GM11168 (cell line): ENCODE measurements around the gene AMPD1.

Source experiments
- in situ Hi-C: fragments of 300-500 bp; cut with MboI; formaldehyde crosslinking; loops from one replicate; pipeline ENCODE4 v1.12.0; 2022; ENCODE audit warnings: low sequenced_read_pairs; ENCODE audit not compliant: unreplicated experiment

AMPD1 gene

GRCh38 chr1:114702737-114703136 is 7.4 kb upstream of the AMPD1 start:
- in situ Hi-C loops, result loop anchor here (25.0 kb wide), 1 partner anchor 1685 kb away; no protein-coding TSS in a partner anchor

- in situ Hi-C loops, result loop anchor here (25.0 kb wide), 1 partner anchor 1685 kb away; no protein-coding TSS in a partner anchor
Measured at GRCh38 chr1:114701931-114702330, 6.6 kb upstream of the AMPD1 start.

GRCh38 chr1:114700036-114700600 is 4.8 kb upstream of the AMPD1 start:
- in situ Hi-C loops, result loop anchor here (25.0 kb wide), 1 partner anchor 1687 kb away; no protein-coding TSS in a partner anchor

GRCh38 chr1:114696810-114697209 is 1.5 kb upstream of the AMPD1 start:
- in situ Hi-C loops, result no loop called here

GRCh38 chr1:114694540-114695310 is 621 bp downstream of the AMPD1 start:
- in situ Hi-C loops, result no loop called here

GRCh38 chr1:114692947-114693346 is 2.4 kb downstream of the AMPD1 start:
- in situ Hi-C loops, result no loop called here

- in situ Hi-C loops, result no loop called here
Measured at GRCh38 chr1:114691061-114691460, 4.3 kb downstream of the AMPD1 start.

GRCh38 chr1:114690148-114690547 is 5.2 kb downstream of the AMPD1 start:
- in situ Hi-C loops, result no loop called here

- in situ Hi-C loops, result no loop called here
Measured at GRCh38 chr1:114688526-114688925, 6.8 kb downstream of the AMPD1 start.

- in situ Hi-C loops, result no loop called here
Measured at GRCh38 chr1:114685851-114686250, 9.5 kb downstream of the AMPD1 start.

- in situ Hi-C loops, result no loop called here
Measured at GRCh38 chr1:114677691-114678090, 17.7 kb downstream of the AMPD1 start.

- in situ Hi-C loops, result no loop called here
Measured at GRCh38 chr1:114676115-114676514, 19.2 kb downstream of the AMPD1 start.

GRCh38 chr1:114671939-114672275 is 23.4 kb downstream of the AMPD1 start:
- in situ Hi-C loops, result no loop called here

- in situ Hi-C loops, result no loop called here
Measured at GRCh38 chr1:114671011-114671938, 24.1 kb downstream of the AMPD1 start.

GRCh38 chr1:114670083-114671010 is 25.0 kb downstream of the AMPD1 start:
- in situ Hi-C loops, result no loop called here

- in situ Hi-C loops, result no loop called here
Measured at GRCh38 chr1:114669562-114670082, 25.7 kb downstream of the AMPD1 start, which contains the start of gene DENND2C. TSS of gene DENND2C (minus strand) at chr1:114670049. CDS start at chr1:114625984, 44,065 bp downstream.

GRCh38 chr1:114668784-114669561 is 26.4 kb downstream of the AMPD1 start:
- in situ Hi-C loops, result no loop called here

GRCh38 chr1:114668373-114668772 is 27.0 kb downstream of the AMPD1 start:
- in situ Hi-C loops, result no loop called here

GRCh38 chr1:114666954-114667353 is 28.4 kb downstream of the AMPD1 start:
- in situ Hi-C loops, result no loop called here
